LNCaP clone FGC (cell line): ENCODE measurements around the gene FBLN1.

ENCODE experiments used
- DNase-seq: peaks from one replicate; pipeline ENCODE4 v3.0.0-alpha.2; 2011; ENCODE audit warnings: low read depth
- H3K4me3 ChIP-seq: 2 replicates; pipeline ENCODE4 v1.5.1; 2011; ENCODE audit warnings: mild to moderate bottlenecking, low read depth, low read length, control low read depth
- CTCF ChIP-seq: IDR thresholded peaks from 2 replicates; pipeline ENCODE4 v1.5.1; 2012; ENCODE audit warnings: mild to moderate bottlenecking; ENCODE audit not compliant: control insufficient read depth, insufficient read depth; ENCODE audit errors: extremely low read depth

Gene FBLN1

GRCh38 chr22:45584121-45584570 is 81.5 kb downstream of the FBLN1 start:
- DNase-seq, result no peak
- no peak overlapping the region for H3K4me3 ChIP-seq
- no peak for TF ChIP-seq CTCF

GRCh38 chr22:45584621-45585436 is 82.1 kb downstream of the FBLN1 start:
- no peak for TF ChIP-seq CTCF
- DNase-seq, result no peak
- H3K4me3 ChIP-seq, result no peak overlapping the region

DNA sequence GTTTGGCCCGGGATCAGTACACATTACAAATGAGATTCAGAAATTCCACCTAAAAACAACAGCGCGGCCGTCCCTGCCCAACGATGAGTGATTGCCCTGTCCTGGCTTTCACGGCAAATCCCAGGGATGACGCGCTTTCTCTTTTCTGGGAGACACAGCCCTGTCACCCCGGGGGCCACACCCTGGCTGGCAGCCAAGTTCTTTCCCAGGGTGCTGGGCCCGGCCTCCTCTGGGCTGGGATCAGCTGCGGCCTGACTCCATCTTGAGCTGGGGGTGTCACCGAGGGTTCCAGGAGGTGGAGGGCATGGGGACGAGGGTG is 82.7 kb downstream of the FBLN1 start:
- DNase-seq, result no peak
- no peak for TF ChIP-seq CTCF
- no peak overlapping the region for H3K4me3 ChIP-seq

DNA sequence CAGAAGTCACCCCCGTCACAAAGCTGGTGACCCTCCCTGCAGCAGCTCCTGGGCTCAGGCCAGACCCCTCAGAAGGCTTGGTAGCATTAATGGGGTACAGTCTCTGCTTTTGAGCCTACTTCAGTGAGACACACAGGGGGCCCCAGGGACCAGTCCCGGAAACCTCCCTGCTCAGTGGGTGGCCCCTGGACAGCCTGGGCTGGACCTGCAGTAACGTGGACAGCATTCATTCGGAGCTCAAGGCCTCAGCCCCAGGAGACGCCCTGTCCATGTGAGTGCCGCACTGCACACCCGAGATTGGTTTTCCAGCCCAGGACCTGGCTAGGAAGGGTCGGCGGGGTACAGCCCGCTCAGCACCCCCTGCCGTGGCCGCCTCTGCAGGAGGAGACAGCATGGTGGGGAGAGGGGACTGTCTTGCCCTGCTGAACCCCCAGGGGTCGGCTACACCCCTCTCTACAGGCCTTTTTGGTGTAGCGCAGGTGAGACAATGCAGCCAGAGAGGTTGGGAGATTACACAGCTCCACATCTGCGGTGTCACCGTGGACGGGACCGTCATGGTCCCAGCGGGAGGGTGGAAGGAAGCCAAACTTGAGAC is 83.4 kb downstream of the FBLN1 start:
- TF ChIP-seq CTCF, result no peak
- DNase-seq, result no peak

GRCh38 chr22:45586651-45587405 is 84.1 kb downstream of the FBLN1 start:
- no peak for DNase-seq
- no peak overlapping the region for H3K4me3 ChIP-seq
- TF ChIP-seq CTCF, result no peak

More for the DNA sequence above, 83.4 kb downstream of the FBLN1 start:
- no peak overlapping the region for H3K4me3 ChIP-seq

GRCh38 chr22:45587638-45588505 is 85.2 kb downstream of the FBLN1 start:
- H3K4me3 ChIP-seq, result no peak overlapping the region
- TF ChIP-seq CTCF, result no peak
- DNase-seq, result no peak
